ENCODE results near the gene LRP3.

DNA sequence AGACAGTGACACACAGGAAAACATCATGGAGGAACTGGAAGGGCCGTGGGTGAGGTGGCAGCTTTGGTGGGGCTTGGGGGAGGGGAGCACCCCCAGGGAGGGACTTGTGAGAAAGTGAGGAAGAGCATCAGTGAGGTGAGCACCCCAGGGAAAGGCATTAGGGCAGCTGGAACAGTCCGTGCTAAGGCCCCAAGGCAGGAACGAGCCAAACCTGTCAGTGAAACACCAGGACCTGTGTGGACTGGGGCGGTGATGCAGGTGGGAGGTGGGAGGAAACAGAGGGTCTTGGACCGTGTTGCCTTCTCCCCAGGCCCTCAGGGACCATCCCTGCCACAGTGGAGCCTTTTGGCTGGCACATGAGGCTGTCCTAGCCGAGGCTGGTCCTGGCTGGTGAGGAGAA, 48.8 kb downstream of the LRP3 start:
- no peak for TF ChIP-seq EZH2 (IDR thresholded peaks at IDR 0.05; ENCODE audit: low read length, missing control alignments)
- TF ChIP-seq CTCF (conservative IDR thresholded peaks at IDR 0.05 in 1 of 2, IDR thresholded peaks at IDR 0.05 in 1 of 2; ENCODE audit: low read depth in 1 of 2, low read length in 2 of 2): no peak

Data from fibroblast of lung (primary cell).